Measurements from ENCODE around the gene PDZD7. TPM values are rescaled to one million over a fixed set of nuclear protein-coding genes. Genes with fewer than 3 reads are reported as not detected.

PDZD7 gene
- total RNA-seq, 1 donor from 2014 or later, result 0.26 TPM

GRCh38 chr10:101041252-101041761, 10.4 kb upstream of the PDZD7 start:
- H3K4me3 ChIP-seq (ENCODE audit: low read depth, low read length), result no peak overlapping the region
- DNase-seq (ENCODE audit: low read depth), result peak; percentile 73
- no peaks in the 10 kb centered on the region for H3K27me3 ChIP-seq (ENCODE audit: control insufficient read depth, insufficient read depth, low read length)
- H3K36me3 ChIP-seq (ENCODE audit: control insufficient read depth, insufficient read depth, low read length), result peaks cover 11% of the 10 kb centered on the region
- FAIRE-seq, result no peak
- TF ChIP-seq CTCF (IDR thresholded peaks at IDR 0.05; ENCODE audit: insufficient read depth, low read length, severe bottlenecking), result peak; percentile 80

DNA sequence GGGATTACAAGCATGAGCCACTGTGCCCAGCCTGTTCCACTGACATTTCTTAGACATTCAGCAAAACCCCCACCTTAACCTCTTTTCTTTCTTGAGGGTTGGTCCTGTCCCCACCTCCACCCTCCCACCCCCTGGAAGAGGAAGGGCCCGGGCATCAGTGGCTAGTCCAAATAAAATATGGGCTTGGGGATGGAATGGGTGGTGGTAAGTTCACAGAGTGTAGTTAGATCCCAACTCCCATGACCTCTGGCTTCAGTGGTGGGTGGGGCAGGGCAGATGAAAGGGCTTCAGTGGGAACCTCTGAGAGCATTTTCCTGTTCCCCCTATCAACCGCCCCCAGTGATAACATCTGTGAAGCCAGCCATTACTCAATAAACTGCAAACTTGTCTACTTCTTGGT, 9.9 kb upstream of the PDZD7 start:
- TF ChIP-seq CTCF (IDR thresholded peaks at IDR 0.05; ENCODE audit: insufficient read depth, low read length, severe bottlenecking), result no peak
- Histone ChIP-seq H3K36me3 (ENCODE audit: control insufficient read depth, insufficient read depth, low read length) (peaks cover 14% of the 10 kb centered on the region), H3K27me3 (ENCODE audit: control insufficient read depth, insufficient read depth, low read length) (no peaks in the 10 kb centered on the region), H3K4me3 (ENCODE audit: low read depth, low read length) (no peak overlapping the region)
- FAIRE-seq (no peak), DNase-seq (ENCODE audit: low read depth) (no peak)

DNA sequence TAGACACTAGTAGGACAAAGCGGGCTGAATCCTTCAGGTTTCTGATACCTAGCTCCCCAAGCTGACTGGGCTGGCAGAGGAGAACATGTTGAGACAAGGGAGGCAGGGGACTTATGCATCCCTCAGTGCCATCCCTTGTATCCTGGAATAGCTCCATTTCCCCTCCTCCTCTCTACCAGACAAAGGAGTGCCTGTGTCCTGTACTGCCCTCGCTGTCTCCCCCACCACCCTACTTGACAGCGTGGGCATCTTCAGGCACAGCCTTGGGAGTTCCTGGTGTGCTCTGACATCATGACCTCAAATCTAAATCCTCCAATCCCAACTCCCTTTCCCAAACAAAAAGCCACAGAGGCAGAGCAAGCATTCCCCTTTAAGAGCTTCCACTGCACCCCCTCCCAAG, 9.1 kb upstream of the PDZD7 start:
- H3K27me3 ChIP-seq (ENCODE audit: control insufficient read depth, insufficient read depth, low read length), result no peaks in the 10 kb centered on the region
- TF ChIP-seq CTCF (IDR thresholded peaks at IDR 0.05; ENCODE audit: insufficient read depth, low read length, severe bottlenecking), result no peak
- DNase-seq (ENCODE audit: low read depth) (no peak), FAIRE-seq (no peak)
- peaks cover 20% of the 10 kb centered on the region for H3K36me3 ChIP-seq (ENCODE audit: control insufficient read depth, insufficient read depth, low read length)
- H3K4me3 ChIP-seq (ENCODE audit: low read depth, low read length), result no peak overlapping the region

DNA sequence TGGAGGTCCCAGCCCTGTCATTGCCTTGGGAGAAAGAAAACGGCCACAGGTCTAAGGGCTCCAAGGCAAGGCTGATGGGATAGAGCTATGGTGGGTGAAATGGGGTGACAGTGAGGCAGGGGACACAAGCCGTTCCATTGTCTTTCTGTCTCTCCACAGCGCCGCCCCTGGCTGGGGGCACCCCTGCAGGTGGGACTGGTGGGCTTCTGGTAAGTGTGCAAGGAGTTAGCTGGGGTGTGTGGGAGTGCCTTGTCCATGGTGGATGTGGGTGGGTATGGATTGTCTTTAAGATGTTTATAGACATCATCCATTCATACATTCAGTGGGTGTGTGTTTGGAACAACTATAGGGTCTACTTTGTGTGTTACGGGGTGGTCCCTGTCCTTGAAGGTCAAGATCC, 7.6 kb upstream of the PDZD7 start:
- TF ChIP-seq CTCF (IDR thresholded peaks at IDR 0.05; ENCODE audit: insufficient read depth, low read length, severe bottlenecking), result no peak
- H3K4me3 ChIP-seq (ENCODE audit: low read depth, low read length), result no peak overlapping the region
- no peak for FAIRE-seq
- peaks cover 20% of the 10 kb centered on the region for H3K36me3 ChIP-seq (ENCODE audit: control insufficient read depth, insufficient read depth, low read length)
- H3K27me3 ChIP-seq (ENCODE audit: control insufficient read depth, insufficient read depth, low read length), result no peaks in the 10 kb centered on the region
- no peak for DNase-seq (ENCODE audit: low read depth)

- TF ChIP-seq CTCF (IDR thresholded peaks at IDR 0.05; ENCODE audit: insufficient read depth, low read length, severe bottlenecking), result no peak
- DNase-seq (ENCODE audit: low read depth) (no peak), FAIRE-seq (no peak)
- Histone ChIP-seq H3K36me3 (ENCODE audit: control insufficient read depth, insufficient read depth, low read length) (peaks cover 20% of the 10 kb centered on the region), H3K27me3 (ENCODE audit: control insufficient read depth, insufficient read depth, low read length) (no peaks in the 10 kb centered on the region), H3K4me3 (ENCODE audit: low read depth, low read length) (no peak overlapping the region)
These were observed 5.8 kb upstream of the PDZD7 start for GRCh38 chr10:101036726-101037125.
